GM18499 (cell line): ENCODE measurements around the gene ANAPC1.
"Not testable (repeated sequence)": the region's sequence is repeated elsewhere in the genome, so short reads cannot be mapped to it uniquely, and the experiment has no call there.

Experiments used
- ATAC-seq: cut with Tn5 transposase; IDR thresholded peaks from one replicate; pipeline ENCODE4 v1.9.1; 2021; ENCODE audit warnings: moderate number of reproducible peaks; ENCODE audit not compliant: insufficient read depth, unreplicated experiment

The ANAPC1 gene

GRCh38 chr2:111741517-111741916 lies 142.5 kb downstream of the ANAPC1 start:
- ATAC-seq = not testable (repeated sequence)

- peak; percentile 70 for ATAC-seq
Measured at GRCh38 chr2:111735838-111736721, 147.9 kb downstream of the ANAPC1 start.

- ATAC-seq = not testable (repeated sequence)
Measured at GRCh38 chr2:111735420-111735819, 148.6 kb downstream of the ANAPC1 start.

DNA sequence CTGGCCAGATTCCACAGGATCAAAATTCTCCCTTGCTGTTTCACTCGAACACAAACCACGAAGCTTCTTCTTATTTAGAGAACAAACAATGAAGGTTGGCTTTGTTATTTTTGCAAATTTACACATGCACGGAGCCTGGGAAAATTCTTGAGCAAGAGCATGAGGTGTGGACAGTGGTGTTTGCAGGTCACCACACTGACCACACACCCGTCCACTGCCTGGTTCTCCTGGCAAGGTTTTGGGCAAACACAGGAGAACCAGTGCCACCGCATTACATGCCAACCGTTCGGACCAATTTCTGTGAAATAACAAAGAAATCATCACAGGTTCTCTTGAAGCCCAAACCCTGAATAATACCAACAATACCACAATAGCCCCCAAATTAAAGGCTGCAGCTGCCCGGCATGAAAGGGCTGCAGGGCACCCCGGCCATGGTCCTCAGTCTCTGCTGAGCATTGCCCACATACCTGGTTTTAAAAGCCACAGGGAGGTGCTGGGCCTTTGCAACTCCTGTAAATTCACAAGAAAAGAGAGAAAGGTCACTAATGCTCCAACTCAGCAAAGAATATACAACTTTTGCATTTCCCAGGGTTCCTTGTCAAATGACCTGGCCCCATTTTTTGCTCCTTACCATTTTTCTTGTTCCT lies 154.1 kb downstream of the ANAPC1 start:
- not testable (repeated sequence) for ATAC-seq

DNA sequence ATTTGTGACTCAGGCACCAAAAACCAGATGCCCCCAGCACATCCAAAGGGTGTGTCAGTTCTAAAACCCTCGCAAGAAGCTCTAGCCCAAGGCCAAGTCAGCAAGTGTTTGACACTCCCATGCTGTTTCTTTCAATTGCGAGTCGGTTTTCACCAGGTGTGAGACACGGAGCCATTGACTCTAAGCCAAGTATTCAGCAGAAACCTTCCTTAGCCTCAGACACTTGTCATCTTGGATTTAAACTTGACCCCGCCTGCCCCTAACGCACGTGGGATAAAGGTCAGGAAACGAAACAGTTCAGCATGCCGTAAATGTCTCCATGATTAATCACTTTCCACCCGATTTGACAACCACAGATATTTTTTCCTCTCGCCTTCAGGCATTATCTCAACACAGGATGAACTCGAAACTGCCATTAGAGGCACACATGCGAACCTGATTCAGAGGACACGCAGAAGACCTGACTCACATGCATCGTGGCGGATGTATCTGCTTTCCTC lies 156.3 kb downstream of the ANAPC1 start:
- ATAC-seq = not testable (repeated sequence)

- ATAC-seq = not testable (repeated sequence)
Measured at GRCh38 chr2:111725742-111726141, 158.3 kb downstream of the ANAPC1 start.

DNA sequence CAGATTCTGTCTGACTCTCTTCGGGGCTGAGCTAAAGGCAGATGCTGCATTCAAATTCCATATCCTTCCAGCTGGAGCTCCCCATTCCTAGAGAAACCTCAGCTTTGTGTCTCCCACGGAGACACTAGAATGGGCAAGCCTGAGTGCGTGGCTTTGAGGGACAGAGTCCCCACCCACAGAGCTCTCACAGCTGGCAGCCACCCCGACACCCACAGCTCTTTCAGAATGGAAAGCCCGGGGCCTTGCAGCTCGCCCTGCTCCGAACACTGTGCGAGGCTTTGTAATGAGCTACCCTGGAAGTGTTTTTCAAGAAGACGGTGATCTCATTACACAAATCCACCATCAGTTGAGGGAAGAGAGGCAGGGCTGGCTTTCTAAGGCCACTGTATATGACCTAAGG lies 164.4 kb downstream of the ANAPC1 start:
- not testable (repeated sequence) for ATAC-seq
